GM18873 (cell line): ENCODE results near the gene GTF2H1.

Source experiments
- ATAC-seq: cut with Tn5 transposase; IDR thresholded peaks from one replicate; pipeline ENCODE4 v1.9.1; 2021; ENCODE audit warnings: mild to moderate bottlenecking, moderate library complexity, moderate number of reproducible peaks; ENCODE audit not compliant: unreplicated experiment, low FRiP score

The GTF2H1 gene

GRCh38 chr11:18321969-18322711, at the start of gene GTF2H1, which contains the start of gene HPS5:
Gene GTF2H1 (plus strand): TSS chr11:18322567. CDS start chr11:18333075, 10,508 bp downstream.
Gene HPS5 (minus strand): TSS chr11:18322140. CDS start chr11:18317858, 4,282 bp downstream.
- ATAC-seq = peak; percentile 82

GRCh38 chr11:18277565-18278271, 44.6 kb upstream of the GTF2H1 start:
- ATAC-seq = no peak

- peak; percentile 86 for ATAC-seq
Observed at GRCh38 chr11:18280438-18281045, 41.8 kb upstream of the GTF2H1 start.

- ATAC-seq = no peak
Observed at GRCh38 chr11:18282626-18283025, 39.7 kb upstream of the GTF2H1 start.

GRCh38 chr11:18285841-18286240, 36.5 kb upstream of the GTF2H1 start:
- ATAC-seq = no peak

GRCh38 chr11:18288911-18289310, 33.5 kb upstream of the GTF2H1 start:
- no peak for ATAC-seq

GRCh38 chr11:18294862-18295261, 27.5 kb upstream of the GTF2H1 start:
- no peak for ATAC-seq

GRCh38 chr11:18295316-18295715, 27.1 kb upstream of the GTF2H1 start:
- ATAC-seq = no peak

- ATAC-seq = no peak
Observed at GRCh38 chr11:18299721-18300120, 22.6 kb upstream of the GTF2H1 start.

GRCh38 chr11:18304745-18305144, 17.6 kb upstream of the GTF2H1 start:
- ATAC-seq = no peak

GRCh38 chr11:18307461-18308139, 14.8 kb upstream of the GTF2H1 start:
- ATAC-seq = no peak

GRCh38 chr11:18308242-18308641, 14.1 kb upstream of the GTF2H1 start:
- no peak for ATAC-seq

GRCh38 chr11:18309691-18310090, 12.7 kb upstream of the GTF2H1 start:
- no peak for ATAC-seq

GRCh38 chr11:18310800-18311340, 11.5 kb upstream of the GTF2H1 start:
- ATAC-seq = no peak

- ATAC-seq = no peak
Observed at GRCh38 chr11:18312012-18312411, 10.4 kb upstream of the GTF2H1 start.

- ATAC-seq = no peak
Observed at GRCh38 chr11:18312663-18313420, 9.5 kb upstream of the GTF2H1 start.

- no peak for ATAC-seq
Observed at GRCh38 chr11:18313965-18314763, 8.2 kb upstream of the GTF2H1 start.

- ATAC-seq = no peak
Observed at GRCh38 chr11:18314784-18315523, 7.4 kb upstream of the GTF2H1 start.
